HG02885 (cell line): ENCODE results near the gene PHLDA2.

Source experiments
- ATAC-seq: cut with Tn5 transposase; IDR thresholded peaks from one replicate; pipeline ENCODE4 v1.9.1; 2021; ENCODE audit warnings: mild to moderate bottlenecking; ENCODE audit not compliant: unreplicated experiment, poor library complexity

Gene PHLDA2, protein sequence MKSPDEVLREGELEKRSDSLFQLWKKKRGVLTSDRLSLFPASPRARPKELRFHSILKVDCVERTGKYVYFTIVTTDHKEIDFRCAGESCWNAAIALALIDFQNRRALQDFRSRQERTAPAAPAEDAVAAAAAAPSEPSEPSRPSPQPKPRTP

DNA sequence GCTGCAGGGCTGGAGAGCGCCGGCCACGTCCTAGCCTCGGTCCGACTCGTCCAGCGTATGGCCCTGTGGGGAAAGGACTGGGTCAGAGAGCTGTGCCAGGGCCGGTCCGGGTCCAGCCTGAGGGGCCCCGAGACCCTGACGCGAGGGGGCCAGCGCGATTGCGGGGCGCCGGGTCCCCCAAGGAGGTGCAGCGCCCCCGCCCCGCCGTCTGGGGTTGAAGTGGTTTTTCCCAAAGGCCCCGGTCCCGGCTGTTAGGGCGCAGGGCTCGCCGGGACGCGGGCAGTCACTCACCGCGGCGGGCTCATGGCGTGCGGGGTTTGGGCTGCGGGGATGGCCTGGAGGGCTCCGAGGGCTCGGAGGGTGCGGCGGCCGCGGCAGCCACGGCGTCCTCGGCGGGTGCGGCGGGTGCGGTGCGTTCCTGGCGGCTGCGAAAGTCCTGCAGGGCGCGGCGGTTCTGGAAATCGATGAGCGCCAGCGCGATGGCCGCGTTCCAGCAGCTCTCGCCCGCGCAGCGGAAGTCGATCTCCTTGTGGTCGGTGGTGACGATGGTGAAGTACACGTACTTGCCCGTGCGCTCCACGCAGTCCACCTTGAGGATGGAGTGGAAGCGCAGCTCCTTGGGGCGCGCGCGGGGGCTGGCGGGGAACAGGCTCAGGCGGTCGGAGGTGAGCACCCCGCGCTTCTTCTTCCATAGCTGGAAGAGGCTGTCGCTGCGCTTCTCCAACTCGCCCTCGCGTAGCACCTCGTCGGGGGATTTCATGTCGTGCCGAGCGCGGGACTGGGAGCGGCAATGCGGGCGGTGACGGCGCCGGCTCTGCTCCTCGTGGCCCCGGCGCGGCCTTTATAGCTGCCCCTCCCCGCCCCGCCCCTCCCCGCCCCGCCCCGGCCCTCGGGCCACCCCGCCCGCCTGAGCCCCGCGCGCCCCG lies at the start of gene PHLDA2:
Gene PHLDA2, minus strand, starts transcription at position 816 of the 926 bp plus-strand sequence. Its CDS starts 56 bp downstream, at position 760.
- ATAC-seq = no peak

DNA sequence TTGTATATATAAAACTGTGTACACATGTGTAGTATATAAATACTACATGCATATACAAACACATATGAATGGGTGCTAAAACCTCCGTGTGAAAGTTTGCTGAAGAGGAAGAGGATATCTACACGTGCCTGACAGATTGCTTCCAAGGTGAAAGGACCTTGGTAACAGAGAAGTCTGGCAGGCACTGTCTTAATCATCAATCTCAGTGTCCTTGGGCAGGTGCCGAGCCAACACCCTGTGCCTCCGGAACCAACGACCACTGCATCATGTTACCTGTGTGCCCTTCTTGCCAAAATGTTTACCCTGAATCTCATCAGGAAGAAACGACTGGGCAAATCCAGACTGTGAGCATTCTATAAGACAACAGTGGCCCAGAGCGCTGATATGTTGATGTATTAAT lies 47.9 kb upstream of the PHLDA2 start:
- no peak for ATAC-seq

DNA sequence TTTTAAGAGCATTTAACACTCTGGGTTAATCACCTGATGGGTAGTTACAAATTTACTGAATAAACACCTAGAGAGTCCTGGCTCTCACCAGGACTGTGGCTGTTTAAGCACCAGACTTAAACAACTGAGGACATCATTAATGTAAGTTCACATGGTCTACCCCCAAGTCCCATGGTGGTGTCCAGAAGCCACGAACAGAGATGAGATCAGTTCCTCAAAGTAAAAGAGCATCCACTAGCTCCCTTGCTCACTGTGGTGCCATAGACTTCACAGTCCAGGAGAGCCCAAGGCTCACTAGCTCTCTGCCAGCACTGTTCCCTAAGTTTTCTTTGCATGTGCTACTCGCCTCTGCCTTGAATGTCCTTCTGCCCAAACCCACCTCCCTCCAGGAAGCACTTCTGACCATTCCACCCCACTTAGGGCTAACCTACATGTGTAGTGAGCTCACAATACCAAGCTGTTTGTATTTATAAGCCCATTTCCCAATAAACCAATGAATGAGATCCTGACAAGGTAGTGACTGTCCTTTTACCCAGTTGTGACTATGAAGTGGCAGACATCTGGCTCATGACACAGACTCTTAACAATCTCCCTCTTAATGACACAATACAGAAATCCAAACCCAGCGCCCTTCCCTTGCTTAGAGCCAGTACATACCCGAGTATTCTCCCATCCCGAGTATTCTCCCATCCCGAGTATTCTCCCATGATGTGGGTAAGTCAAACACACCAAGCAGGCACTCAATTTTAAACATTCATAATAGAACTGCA lies 47.3 kb upstream of the PHLDA2 start:
- ATAC-seq = no peak

DNA sequence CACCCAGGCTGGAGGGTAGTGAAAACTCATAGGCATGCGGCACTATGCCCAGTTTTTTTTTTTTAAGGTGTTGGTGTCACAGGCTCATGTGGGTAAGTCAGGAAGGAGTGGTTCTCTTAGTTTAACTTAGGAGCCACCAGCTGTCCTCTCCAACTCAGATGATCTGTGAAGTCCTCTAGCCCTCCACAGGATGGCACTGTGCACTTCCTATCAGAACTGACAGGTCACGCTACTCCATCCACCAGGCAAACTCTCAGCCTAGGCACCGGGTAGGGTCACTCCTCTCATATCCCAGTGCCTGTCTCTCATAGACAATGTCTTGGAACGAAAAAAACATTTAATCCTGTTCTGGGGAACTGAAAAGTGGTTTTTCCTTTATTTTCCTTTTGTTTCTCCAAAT lies 46.4 kb upstream of the PHLDA2 start:
- no peak for ATAC-seq

GRCh38 chr11:2974272-2974671 lies 45.1 kb upstream of the PHLDA2 start:
- no peak for ATAC-seq

DNA sequence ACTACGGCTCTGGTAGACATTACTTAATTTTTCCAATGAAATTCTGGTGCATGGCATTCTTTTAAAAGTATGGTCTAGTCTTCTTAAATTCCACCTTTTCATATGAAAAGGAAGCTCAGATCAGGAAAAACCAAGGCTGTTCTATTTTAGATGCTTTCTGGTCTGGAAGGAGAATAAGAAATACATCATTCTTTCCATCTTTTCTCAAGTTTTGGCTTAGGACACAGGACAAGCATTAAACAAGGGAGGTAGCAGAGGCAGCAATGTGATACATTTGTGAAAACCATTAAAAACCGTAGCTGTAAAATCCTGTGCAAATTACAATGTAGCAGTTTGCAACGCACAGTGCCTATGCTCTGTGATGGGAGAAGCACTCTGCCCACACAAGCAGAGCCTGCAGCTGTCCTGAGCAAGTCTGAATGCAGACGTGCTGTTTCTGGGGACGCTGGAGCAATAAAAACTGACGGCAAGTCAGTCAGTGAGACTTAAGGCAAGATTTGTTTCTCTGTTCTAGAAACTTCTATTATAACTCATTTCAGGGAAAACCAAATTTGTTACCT lies 39.2 kb upstream of the PHLDA2 start:
- ATAC-seq = no peak

DNA sequence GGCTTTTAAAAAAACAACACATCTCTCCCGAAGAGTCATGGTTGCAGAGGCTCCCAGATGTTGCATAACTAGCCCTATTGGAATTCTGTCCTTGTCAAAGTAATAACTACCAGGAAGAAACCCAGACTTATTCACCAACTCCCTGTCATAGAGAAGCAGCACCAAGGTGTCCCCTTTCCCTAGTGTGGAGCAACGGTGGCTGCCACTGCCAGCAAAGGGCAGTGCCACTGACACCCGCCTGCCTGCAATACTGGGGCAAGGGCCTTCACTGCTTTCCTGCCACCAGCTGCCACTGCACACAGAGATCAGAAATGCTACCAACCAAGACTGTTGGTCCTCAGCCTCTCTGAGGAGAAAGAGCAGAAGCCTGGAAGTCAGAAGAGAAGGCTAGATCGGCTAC lies 35.6 kb upstream of the PHLDA2 start:
- ATAC-seq = no peak

DNA sequence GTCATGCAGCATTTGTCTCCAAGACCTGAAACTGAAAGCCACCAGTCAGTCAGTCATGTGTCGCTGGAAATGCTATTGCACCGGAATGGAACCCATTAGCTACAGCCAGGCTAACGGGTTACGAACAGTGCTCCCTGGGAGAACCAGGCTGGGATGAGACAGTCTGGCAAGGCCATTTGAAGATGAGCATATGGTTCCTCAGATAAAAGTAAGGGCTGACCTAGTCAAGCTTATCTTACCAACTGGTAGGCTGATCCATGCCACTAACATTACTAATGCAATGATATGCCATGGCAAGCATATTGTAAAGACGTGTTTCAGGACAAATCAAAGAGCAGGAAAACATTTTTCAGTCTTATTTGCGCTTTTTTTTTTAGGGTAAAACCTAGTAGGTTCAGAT lies 34.5 kb upstream of the PHLDA2 start:
- no peak for ATAC-seq

DNA sequence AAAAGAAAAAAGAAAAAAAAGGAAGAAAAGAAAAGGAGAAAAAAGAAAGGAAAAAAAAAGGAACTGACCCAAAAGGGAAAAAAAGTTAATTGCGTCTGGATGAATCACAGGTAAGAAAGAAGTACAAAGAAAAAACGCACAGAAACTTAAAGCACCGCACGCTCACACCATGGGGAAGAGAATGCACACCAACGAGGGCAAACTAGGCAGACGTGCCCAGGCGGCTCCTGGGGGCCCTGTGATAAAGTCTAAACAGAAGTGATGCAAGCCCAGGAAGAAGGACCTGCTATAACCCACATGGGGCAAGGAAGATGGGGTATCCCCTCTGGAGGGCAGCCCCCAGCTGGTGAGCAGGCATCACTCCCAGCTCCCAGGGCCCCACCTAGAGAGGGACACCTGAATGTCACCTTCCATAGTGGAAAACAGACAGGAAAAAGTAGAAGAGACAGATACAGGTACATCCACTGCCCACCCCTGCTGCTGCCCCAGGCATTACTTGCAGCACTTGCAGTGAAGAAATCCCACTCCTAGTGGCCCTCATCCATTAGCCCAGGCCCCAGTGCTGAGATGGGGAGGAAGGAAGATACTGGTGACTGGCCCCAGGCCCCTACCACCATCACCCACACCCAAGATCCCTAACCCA lies 34.0 kb upstream of the PHLDA2 start:
- ATAC-seq = no peak

DNA sequence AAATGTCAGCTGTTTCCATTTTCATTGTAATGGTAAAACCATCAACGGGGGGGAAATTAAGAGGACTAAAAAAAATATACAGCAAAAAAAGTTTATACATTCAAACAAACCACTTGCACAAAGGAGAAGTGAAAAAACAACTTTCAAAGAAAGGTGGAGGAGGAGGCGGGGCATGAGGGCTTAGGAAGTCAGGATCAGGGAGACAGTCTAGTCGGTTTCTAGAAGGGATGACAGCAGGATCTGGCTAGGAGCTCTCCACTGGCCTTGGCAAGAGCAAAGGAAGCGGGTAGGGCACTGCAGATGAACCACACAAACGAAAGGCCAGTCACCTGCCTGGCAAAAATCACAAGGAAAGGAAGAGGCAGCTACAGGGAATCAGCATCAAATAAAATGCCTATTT lies 31.9 kb upstream of the PHLDA2 start:
- no peak for ATAC-seq

GRCh38 chr11:2960139-2960538 lies 30.9 kb upstream of the PHLDA2 start:
- ATAC-seq = no peak

DNA sequence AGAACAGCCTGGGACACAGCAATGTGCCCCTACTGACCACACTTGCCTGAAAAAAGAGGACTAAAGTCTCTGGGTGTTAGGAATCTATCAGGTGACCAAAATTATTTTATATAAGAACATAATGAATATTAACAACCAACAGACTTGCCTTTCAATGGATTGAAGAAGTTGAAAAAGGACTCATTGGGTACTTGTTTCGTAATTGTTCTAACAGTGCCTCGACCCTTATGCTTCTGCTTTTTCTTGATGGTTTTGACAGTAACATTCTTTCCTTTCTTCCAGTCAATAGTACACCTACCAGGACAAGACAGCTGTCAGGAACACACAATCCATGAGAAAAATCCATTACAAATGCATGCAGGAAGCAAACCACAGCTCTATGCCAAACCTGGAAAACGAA lies 29.0 kb upstream of the PHLDA2 start:
- no peak for ATAC-seq

DNA sequence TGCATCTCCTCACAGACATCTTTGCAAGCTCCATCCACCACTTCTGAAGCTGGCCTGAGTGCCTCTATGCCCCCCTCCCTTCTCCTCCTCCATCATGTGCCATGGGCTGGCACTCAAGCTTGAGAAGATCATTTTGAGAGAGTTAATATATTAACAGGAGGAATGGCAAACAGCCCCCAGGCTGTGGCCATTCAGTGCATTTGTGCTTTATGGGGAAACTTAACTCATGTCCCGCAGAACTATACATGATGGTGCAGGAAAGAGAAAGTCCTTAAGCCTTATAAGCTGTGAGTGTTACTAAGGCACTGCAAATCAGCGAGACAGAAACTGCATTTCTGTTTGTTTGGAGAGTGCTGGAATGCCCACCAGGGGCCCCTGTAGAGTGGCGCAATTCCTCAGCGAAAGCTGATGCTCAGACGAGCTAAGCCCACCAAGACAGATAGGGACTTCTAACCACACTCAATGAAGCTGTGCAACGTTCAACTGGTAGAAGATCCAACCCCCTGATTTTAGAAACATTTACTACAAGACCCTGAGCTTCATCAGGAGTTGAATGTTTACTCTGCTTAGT lies 26.8 kb upstream of the PHLDA2 start:
- ATAC-seq = no peak

DNA sequence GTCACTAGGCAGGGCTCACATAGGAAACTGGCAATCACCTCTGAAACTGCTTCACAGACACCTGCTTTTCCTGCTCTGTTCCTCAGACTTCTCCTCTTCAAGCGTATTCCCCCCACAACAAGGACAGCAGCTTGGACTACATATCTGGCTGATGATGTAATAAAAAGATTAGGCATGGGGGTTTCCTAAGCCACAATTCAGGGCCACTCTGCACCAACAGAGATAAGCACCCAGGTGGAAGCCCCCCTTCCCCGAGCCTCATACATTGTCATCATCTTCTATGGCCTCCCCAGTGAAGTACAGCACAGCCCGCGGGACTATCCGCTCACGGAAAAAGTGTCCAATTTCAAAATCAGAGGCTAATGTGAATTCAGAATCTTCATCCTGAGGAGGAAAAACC lies 25.0 kb upstream of the PHLDA2 start:
- ATAC-seq = no peak

DNA sequence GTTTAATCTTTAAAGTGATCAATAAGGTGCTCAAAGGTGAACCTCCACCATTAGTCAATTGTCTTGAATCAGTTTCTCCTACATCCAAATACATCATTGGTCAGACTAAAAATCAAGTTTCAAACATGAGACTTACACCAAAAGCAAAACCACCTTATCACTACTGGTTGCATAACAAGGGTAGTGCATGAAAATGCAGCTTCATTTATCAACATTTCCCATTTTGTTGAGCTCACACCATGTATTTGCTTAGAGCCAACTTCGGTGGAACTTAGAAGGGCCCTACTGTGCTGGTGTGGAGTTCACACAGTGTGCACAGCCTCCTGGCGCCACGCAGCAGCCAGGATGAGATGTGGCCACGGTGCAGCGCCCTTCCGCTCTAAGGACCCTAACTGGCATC lies 23.1 kb upstream of the PHLDA2 start:
- no peak for ATAC-seq

- no peak for ATAC-seq
Observed at GRCh38 chr11:2951231-2952110, 22.3 kb upstream of the PHLDA2 start.

GRCh38 chr11:2950825-2951224 lies 21.6 kb upstream of the PHLDA2 start:
- ATAC-seq = no peak

- ATAC-seq = no peak
Observed at GRCh38 chr11:2949920-2950319, 20.7 kb upstream of the PHLDA2 start.

DNA sequence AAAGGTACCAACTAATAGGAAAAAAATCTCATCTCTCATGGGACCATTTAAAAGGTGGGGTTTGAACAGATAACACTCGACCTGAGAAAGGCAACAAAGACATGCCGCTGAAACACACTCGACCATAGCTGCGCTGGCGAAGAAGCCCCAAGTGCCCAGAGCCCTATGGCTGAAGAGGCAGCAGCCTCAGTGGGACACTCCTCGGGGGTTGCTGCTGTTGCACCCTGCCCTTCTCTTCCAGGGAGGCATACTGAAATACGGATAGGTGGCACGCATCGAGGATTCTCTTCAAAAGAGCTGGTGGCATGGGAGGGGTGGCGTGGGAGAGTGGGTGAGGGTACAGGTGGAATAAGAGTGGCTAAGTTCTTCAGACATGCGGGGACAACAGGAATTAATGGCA lies 18.5 kb upstream of the PHLDA2 start:
- no peak for ATAC-seq
